ENCODE data around the gene ITPKB. TPM values are rescaled to one million over a fixed set of nuclear protein-coding genes. Genes with fewer than 3 reads are reported as not detected.
A peak's percentile ranks its signal among the peaks of the same experiment; 100 is the strongest.

ITPKB gene
- total RNA-seq, 4 donors from 2014 or later: 22.2 to 68.6 (median 31.5) TPM

- no peak for TF ChIP-seq CTCF (IDR thresholded peaks at IDR 0.05)
- ATAC-seq (ENCODE audit: low FRiP score) (no peak), DNase-seq (ENCODE audit: low spot score) (no peak)
Observed at GRCh38 chr1:226782845-226783601, 43.9 kb upstream of the ITPKB start.

GRCh38 chr1:226781937-226782609 is 43.0 kb upstream of the ITPKB start:
- ATAC-seq (ENCODE audit: low FRiP score) (no peak), DNase-seq (ENCODE audit: low spot score) (no peak)
- no peak for TF ChIP-seq CTCF (IDR thresholded peaks at IDR 0.05)

GRCh38 chr1:226779561-226779960 is 40.5 kb upstream of the ITPKB start:
- ATAC-seq (ENCODE audit: low FRiP score): no peak

GRCh38 chr1:226778657-226779058 is 39.6 kb upstream of the ITPKB start:
- DNase-seq (ENCODE audit: low spot score): no peak
- ATAC-seq (ENCODE audit: low FRiP score): peak; percentile 85
- no peak for TF ChIP-seq CTCF (IDR thresholded peaks at IDR 0.05)

More at GRCh38 chr1:226779561-226779960, 40.5 kb upstream of the ITPKB start:
- TF ChIP-seq CTCF (IDR thresholded peaks at IDR 0.05): no peak
- no peak for DNase-seq (ENCODE audit: low spot score)

- no peak for TF ChIP-seq CTCF (IDR thresholded peaks at IDR 0.05)
- no peak for ATAC-seq (ENCODE audit: low FRiP score)
- DNase-seq (ENCODE audit: low spot score): no peak
Observed at GRCh38 chr1:226776975-226777374, 37.9 kb upstream of the ITPKB start.

GRCh38 chr1:226776066-226776465 is 37.0 kb upstream of the ITPKB start:
- no peak for ATAC-seq (ENCODE audit: low FRiP score)
- TF ChIP-seq CTCF (IDR thresholded peaks at IDR 0.05): no peak
- DNase-seq (ENCODE audit: low spot score): no peak
